NCI-H2171 treated with DMSO at 0.1 percent for 48 hours (cell line): ENCODE data around the gene CDK5RAP2.
"Not testable (repeated sequence)": the region's sequence is repeated elsewhere in the genome, so short reads cannot be mapped to it uniquely, and the experiment has no call there.

Experiments used
- DNase-seq: peaks from one replicate; lab custom pipeline; 2025; lab: John Stamatoyannopoulos, UW

The CDK5RAP2 gene

GRCh38 chr9:120580051-120580896, at the start of gene CDK5RAP2:
Gene CDK5RAP2 (minus strand): TSS chr9:120580167. CDS start chr9:120579978, 189 bp downstream.
- peak; percentile 99 for DNase-seq

DNA sequence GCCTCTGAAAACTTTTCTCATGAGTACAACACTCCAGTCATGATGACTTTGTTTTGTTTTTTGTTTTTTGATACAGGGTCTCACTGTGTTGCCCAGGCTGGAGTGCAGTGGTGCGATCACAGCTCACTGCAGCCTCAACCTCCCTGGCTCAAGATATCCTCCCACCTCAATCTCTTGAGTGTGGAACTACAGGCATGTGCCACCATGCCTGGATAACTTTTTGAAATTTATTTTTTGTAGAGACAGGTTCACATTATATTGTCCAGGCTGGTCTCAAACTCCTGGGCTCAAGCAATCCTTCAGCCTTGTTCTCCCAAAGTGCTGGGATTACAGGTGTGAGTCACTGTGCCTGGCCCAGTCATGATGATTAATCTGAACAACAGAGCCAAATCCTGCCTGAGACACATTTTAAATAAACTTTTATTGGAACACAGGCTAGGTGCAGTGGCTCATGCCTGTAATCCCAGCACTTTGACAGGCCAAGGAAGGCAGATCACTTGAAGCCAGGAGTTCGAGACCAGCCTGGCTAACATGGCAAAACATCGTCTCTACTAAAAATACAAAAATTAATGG, 49.0 kb upstream of the CDK5RAP2 start:
- not testable (repeated sequence) for DNase-seq

DNA sequence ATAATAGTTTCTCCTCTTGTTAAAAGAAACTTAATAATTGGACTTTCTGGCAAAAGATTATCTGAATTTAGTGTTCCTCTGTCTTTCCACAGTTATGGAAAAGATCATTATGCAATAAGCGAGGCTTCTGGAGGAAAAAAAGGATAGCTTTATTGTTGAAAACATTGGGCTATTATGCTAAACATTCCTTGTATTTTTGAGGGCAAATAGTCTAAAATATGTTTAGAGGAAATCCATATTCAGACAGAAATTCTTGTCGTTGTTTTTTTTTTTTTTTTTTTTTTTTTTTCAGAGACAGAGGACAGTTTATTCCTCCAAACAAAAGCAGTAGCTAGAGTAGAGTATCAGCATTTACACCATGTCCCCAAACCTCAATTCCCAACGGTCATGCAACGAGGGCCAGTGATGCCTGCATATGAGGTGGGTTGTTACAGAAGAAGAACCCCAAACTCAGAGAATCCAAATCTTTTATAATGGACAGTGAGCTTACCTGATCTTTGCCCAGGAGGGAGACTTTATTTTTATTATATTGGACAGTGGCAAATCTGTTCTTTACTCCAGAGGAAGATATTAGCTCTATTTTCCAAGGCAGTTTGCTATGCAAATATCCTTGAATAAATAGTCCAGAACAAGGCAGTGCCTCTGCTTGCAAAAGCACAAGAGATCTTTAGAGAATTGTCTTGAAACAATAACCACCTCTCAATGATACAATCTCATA, 48.4 kb upstream of the CDK5RAP2 start:
- no peak for DNase-seq

GRCh38 chr9:120627073-120627472, 47.1 kb upstream of the CDK5RAP2 start:
- DNase-seq, result no peak

- DNase-seq, result no peak
Measured at GRCh38 chr9:120626512-120626911, 46.5 kb upstream of the CDK5RAP2 start.

- no peak for DNase-seq
Measured at GRCh38 chr9:120625222-120625621, 45.3 kb upstream of the CDK5RAP2 start.

DNA sequence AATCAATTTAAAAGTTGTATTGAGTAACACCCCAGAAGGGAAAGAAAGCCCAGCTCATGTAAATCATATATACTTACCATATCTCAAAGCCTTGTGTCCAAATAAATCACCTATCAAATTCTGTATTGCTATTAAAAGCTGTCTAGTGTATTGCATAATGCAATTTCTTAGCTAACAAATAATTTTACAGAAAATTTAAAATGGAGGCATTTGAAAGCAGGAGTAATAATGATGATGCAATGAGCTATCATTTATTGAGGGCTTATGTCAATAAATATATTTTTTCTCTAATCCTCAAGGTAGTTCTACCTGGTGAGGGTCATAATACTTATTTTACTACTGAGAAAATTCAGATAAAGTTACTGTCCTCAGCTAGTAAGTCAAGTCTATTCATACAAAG, 42.8 kb upstream of the CDK5RAP2 start:
- DNase-seq, result no peak

GRCh38 chr9:120621941-120622340, 42.0 kb upstream of the CDK5RAP2 start:
- no peak for DNase-seq

DNA sequence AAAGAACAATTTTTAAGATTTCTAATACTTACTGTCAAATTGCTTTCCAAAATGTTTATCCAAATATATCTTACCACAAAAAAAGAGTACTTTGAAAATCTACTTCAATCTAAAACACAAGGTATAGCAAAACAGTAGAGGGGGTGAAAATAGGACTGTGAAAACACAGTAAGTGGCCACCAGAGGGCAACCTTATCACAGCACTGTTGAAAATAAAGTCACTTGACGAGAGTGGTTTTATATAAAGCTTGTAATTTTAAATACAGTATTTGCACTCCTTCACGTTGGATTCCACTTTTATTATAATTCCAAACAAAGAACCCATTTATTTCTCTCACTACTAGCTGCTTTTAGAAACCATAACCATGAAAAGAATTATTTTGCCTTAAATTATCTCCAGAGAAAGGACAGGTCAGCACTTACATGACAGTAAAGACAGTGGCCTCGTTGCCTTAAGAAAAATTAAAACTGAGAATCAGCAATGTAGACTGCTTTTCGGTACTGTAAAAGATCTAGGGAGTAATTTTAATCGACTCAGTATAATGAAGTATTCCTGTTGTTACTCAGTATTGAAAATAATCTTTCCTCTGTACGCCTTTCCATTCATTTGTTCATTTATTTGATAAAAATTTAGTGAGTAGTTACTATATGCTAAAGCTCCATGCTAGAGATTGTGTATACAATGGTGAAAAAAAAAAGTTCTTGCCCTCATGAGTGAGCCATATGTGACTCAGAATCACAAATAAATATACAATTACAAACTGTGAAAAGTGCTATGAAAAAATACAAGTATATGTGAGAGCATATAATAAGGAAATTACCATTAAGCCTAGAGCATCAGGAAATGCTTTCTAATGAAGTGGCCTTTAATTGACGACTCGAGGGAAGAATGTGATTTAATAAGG, 40.0 kb upstream of the CDK5RAP2 start:
- peak; percentile 57 for DNase-seq

GRCh38 chr9:120616966-120617935, 37.3 kb upstream of the CDK5RAP2 start:
- no peak for DNase-seq

DNA sequence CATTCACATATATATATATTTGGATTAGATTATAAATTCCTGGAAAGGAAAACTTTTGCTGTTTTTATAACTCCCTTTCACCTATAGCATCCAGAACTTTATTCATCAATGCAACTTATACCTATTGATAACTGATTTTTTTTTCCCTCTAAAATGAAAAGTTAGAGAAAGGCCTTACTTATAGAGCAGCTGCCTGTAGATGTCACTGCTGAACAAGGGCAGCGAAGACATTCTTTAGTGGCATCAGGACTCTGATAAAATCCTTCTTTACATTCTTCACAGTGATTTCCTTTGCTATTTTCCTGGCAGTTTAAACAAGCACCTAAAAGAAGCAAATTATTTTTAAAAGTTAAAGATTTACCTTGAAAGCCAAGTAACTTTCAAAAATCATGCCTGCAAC, 32.3 kb upstream of the CDK5RAP2 start:
- DNase-seq, result no peak

GRCh38 chr9:120611690-120612068, 31.7 kb upstream of the CDK5RAP2 start:
- DNase-seq, result no peak

- peak; percentile 44 for DNase-seq
Measured at GRCh38 chr9:120610975-120611689, 31.2 kb upstream of the CDK5RAP2 start.

DNA sequence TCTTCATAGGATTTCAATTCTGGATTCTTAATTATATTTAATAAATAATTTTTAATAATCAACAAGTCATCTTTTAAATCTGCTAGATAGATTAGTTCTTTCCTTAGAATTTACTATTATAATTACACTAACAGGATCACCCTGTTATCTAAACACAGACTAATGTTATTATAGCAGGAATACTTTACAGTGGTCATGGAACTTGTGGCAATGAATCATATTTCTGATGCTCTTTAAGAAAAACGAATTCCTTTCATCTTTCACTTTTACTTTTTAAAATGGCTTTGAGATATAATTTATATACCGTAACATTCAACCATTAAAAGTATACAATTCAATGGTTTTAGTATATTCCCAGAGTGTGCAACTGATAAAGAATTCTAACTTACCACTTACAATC, 29.7 kb upstream of the CDK5RAP2 start:
- DNase-seq, result no peak

GRCh38 chr9:120608421-120608820, 28.5 kb upstream of the CDK5RAP2 start:
- DNase-seq, result no peak

- no peak for DNase-seq
Measured at GRCh38 chr9:120603591-120603990, 23.6 kb upstream of the CDK5RAP2 start.

- DNase-seq, result no peak
Measured at GRCh38 chr9:120603010-120603409, 23.0 kb upstream of the CDK5RAP2 start.

DNA sequence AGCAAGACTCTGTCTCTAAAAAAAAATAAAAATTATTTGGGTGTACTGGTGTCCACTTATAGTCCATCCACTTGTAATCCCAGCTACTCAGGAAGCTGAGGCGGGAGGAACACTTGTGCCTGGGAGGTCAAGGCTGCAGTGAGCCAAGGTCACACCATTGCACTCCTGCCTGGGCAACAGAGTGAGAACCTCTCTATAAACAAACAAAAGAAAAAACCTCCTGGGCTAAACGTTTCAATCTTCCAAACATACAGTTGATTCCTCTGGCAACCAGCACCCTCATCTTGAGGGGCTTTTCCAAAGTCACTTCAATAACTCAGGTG, 13.9 kb upstream of the CDK5RAP2 start:
- DNase-seq, result no peak

DNA sequence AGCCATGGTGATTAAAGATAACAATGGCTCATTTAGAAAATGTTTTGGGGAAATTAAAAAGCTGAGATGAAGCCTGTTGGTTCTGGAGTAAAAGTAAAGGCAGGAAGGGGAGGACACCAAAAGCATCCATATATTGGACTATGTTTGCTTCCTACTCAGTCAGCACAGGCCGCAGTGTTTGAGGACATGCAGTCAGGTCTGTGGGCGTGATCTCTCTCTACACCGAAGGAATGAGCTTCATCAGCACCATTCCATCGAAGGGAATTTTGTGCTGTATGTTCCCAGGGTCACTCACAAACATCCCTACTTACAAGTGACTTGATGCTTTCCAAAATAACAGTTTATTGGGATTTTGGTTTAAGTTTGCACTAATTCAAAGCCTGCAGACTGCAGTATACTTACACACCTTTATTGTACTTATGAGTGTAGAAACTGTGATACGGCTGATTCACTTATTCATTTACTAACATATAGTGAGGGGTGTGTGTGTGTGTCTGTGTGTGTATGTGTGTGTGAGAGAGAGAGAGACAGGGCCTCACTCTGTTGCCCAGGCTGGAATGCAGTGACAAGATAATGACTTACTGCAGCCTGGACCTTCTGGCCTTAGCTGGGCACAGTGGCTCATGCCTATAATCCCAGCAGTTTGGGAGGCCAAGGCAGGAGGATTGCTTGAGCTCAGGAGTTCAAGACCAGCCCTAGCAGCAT, 13.4 kb upstream of the CDK5RAP2 start:
- DNase-seq, result no peak

GRCh38 chr9:120592210-120592609, 12.2 kb upstream of the CDK5RAP2 start:
- no peak for DNase-seq
